HG02840 (cell line): ENCODE measurements around the gene TENT4A.
A peak's percentile ranks its signal among the peaks of the same experiment; 100 is the strongest.
"Not testable (repeated sequence)": the region's sequence is repeated elsewhere in the genome, so short reads cannot be mapped to it uniquely, and the experiment has no call there.

ENCODE experiments used
- ATAC-seq: cut with Tn5 transposase; IDR thresholded peaks from one replicate; pipeline ENCODE4 v1.9.1; 2021; ENCODE audit warnings: mild to moderate bottlenecking, moderate library complexity, moderate number of reproducible peaks; ENCODE audit not compliant: unreplicated experiment, low FRiP score

TENT4A gene

GRCh38 chr5:6713274-6714225, at the start of gene TENT4A:
TENT4A (plus strand) TSS chr5:6713432; CDS start chr5:6713984, 552 bp downstream.
- peak; percentile 14 for ATAC-seq

- ATAC-seq, result no peak
Observed at GRCh38 chr5:6666762-6667161, 46.5 kb upstream of the TENT4A start.

DNA sequence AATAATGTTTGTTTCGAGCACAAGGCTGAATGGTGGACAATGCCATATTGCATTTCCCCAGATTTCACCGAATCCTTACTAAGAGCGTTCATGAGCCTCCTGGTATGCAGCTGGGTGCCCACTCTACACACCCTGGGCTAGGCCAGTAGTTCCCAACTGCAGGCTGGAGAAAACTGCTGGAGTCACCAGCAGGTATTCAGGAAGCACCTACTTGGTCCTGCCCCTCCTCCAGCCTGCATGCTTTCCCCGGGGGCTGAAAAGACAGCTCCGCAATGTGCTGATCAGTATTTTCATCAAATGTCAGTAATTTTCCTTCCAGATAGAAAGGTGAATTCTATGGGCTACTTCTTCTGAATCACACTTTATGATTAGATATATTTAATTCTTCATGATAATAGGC, 45.6 kb upstream of the TENT4A start:
- ATAC-seq, result no peak

- not testable (repeated sequence) for ATAC-seq
Observed at GRCh38 chr5:6668717-6669116, 44.5 kb upstream of the TENT4A start.

- no peak for ATAC-seq
Observed at GRCh38 chr5:6673031-6673430, 40.2 kb upstream of the TENT4A start.

DNA sequence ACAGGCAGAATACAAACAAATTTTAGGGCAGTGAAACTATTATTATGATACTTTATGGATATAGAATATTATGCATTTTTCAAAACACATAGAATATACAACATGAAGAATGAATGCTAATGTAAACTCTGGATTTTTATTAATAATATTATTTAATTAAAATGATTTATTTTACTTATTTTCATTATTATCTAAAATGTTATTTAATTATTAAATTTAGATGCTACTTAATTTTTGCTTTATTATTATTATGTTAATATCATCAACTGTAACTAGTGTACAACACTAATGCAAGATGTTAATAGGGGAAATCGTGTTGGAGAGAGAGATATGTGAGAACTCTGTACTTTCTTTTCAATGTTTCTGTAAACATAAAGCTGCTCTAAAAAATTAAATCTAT, 39.3 kb upstream of the TENT4A start:
- ATAC-seq, result no peak

GRCh38 chr5:6674421-6674820, 38.8 kb upstream of the TENT4A start:
- ATAC-seq, result no peak

GRCh38 chr5:6674886-6675285, 38.3 kb upstream of the TENT4A start:
- ATAC-seq, result no peak

DNA sequence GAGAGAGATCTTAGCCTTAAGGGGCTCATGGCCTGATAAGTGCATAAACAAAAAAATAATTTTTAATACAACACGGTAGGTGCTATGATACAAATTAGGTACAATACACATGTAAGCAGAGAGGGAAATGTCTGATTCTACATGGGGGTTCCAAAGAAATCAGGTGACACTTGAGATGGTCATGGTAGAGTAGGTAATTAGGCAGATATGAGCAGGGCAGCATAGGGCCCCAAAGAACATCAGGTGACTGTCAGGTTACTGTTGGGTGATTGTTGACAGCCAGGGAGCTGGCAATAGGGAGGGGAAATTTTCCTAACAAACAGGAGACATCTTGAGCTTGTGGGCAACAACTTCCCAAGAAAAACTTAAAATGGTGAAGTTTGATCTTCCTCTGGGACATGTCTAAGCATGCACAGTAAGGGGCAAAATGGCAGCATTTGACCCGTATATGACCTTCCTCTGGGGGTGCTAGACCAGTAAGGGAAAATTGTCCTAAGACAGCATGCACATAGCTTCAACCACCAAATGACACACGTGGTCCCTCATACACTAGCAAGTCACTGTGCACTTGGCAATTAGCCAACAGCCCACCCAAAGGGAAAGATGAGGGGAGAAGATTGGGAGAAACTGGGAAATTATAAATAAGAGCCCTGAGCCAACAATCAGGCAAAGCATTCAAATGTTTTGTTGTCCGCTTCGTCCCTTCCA, 37.3 kb upstream of the TENT4A start:
- ATAC-seq, result no peak

DNA sequence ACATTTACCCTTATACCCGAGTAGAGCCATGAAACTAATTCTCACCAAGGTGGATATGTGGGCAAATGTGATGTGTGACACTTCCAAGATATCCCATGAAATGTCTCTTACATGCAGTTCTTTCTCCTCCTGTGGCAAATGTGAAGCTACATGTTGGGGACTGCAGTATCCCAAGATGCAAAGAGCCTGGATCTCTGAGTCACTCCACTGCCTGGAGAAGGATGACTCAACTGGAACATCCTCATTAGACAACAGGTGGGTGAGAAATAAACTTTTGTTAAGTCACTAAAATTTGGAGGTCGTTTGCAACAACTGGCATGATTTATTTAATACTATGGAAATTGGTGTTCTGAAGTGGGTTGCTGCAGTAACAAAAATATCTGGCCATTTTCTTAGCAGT, 36.5 kb upstream of the TENT4A start:
- ATAC-seq, result no peak

DNA sequence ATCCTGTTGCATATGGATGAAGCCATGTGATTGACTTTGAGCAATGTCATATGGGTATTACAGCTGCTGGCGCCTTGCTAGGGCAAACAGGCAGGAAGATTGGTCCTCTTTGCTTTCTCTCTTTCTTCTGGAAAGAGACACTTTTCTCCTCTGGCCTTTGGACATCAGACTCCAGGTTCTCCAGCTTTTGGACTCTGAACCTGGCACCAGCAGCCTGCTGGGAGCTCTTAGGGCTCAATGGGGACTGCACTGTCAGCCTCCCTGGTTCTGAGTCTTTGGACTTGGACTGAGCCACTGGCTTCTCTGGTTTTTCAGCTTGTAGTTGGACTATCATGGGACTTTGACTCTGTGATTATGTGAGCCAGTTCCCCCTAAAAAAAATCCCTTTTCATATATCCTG, 34.8 kb upstream of the TENT4A start:
- ATAC-seq, result no peak

DNA sequence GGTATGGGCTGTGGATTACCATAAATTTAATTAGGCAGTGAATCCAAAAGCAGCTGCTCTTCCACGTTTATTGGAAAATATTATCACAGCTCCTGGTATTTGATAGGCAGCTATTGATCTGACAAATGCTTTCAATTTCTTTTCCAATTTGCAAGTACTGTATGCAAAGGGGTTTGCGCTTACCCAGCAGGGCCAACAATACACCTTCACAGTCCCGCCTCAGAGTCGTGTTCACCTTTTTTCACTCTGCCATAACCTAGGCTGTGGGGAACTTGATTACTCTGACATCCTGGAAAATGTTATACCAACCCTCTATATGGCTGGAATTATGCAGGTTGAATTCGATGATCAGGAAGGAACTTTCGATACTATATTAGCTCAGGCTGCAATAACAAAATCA, 32.3 kb upstream of the TENT4A start:
- ATAC-seq, result no peak

DNA sequence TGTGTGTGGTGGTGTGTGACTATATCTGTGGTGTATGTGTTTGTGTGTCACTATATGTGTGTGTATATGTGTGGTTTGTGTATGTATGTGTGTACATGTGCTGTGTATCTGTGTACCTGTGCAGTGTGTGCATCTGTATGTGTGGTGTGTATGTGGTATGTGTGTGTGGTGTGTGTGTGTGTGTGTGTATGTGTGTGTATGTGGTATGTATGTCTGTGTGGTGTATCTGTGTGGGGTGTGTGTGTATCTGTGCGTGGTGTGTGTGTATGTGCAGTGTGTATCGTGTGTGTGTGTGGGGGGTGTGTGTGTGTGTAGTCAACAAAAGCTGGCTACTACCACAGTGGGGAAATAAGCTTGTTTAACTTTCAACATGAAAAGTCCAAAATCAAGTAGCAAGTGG, 31.6 kb upstream of the TENT4A start:
- no peak for ATAC-seq

- no peak for ATAC-seq
Observed at GRCh38 chr5:6682239-6682638, 31.0 kb upstream of the TENT4A start.

- no peak for ATAC-seq
Observed at GRCh38 chr5:6683241-6683640, 30.0 kb upstream of the TENT4A start.

DNA sequence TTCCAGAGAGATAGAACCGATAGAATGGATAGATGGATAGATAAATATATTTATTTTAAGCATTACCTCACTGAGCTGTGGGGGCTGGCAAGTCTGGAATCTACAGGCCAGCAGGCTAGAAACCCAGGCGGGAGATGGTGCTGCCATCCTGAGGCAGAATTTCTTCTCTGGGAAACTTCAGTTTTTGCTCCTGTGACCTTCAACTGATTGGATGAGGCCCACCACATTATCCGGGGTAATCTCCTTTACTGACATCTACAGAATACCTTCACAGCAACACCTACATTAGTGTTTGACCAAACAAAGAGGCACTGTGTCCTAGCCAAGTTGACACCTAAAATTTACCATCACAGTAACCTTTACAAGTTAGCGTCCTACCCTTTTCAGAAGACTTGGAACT, 29.2 kb upstream of the TENT4A start:
- ATAC-seq, result no peak

- ATAC-seq, result no peak
Observed at GRCh38 chr5:6686501-6686900, 26.7 kb upstream of the TENT4A start.

DNA sequence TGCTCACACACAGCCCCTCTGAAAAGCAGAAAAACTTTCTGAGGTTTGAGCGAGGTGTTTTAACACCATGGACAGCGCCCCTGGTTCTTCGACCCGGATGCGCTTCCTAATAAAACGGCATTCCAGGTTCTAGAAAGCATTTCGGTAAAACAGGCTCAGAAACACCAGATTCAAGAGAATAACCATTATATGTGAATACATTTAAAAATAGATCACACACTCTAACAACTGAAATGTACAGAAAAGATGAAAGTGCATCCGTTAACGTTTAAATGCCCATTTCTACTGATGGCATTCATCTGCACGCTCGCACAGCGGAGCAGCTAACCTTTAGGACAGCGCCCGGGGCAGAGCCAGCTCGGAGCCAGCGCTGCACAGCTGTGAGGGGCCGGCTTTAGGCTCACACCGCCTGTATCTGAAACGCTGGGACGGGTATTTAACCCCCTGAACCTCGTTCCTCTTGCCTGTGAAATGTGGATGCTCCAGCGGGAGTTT, 26.3 kb upstream of the TENT4A start:
- ATAC-seq, result no peak

DNA sequence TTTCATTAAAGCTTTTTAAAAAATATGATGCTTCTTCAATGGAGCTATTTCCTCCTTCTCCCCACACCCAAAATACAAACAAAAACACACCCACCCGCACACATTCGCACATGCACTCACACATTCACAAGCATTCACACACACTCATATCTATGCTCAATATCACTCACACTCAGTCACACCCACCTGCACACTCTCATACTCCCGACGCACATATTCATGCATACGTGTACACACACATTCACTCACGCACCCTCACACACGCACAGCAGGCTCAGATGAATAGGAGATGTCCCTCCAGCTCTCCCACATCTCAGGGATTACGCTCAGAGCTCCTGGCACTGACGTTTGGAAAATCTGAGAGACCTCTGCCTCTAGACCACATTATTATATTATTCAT, 25.7 kb upstream of the TENT4A start:
- no peak for ATAC-seq

DNA sequence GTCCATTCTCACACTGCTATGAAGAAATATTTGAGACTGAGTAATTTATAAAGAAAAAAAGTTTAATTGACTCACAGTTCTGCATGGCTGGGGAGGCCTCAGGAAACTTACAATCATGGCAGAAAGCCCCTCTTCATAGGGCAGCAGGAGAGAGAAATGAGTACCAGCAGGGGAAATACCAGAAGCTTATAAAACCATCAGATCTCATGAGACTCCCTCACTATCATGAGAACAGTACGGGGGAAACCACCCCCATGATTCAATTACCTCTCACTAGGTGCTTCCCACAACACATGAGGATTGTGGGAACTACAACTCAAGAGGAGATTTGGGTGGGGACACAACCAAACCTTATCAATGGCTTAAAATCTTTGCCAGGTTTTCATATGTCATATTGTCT, 20.3 kb upstream of the TENT4A start:
- no peak for ATAC-seq

GRCh38 chr5:6698696-6699095, 14.5 kb upstream of the TENT4A start:
- ATAC-seq, result no peak

- no peak for ATAC-seq
Observed at GRCh38 chr5:6699357-6699756, 13.9 kb upstream of the TENT4A start.
